ENCODE results near the gene RRN3.
"Not testable (repeated sequence)": the region's sequence is repeated elsewhere in the genome, so short reads cannot be mapped to it uniquely, and the experiment has no call there.

Gene RRN3

GRCh38 chr16:15050440-15050839 is 43.6 kb downstream of the RRN3 start:
- not testable (repeated sequence) for DNase-seq

DNA sequence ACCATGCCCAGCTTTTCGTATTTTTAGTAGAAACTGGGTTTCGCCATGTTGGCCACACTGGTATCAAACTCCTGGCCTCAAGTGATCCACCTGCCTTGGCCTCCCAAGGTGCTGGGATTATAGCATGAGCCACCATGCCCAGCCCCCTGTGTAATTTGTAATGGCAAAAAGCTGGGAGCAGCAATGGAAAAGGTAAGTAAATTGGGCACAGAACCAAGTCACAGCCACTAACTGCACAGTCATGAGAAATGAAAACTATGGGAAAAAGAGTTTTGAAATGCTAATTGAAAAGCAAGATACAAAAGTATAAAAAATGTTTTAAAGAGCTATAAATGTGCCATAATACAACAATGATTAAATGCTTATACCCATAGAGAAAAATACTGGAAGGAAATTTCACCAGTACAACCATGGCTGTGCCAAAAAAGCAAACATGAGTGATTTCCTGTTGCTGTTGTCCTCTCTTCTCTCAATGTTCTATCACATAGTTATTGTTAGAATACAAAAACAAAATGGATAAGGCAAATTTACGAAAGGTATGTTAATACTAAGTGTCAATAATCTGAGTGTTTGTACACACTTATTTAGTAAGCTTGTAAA is 44.4 kb downstream of the RRN3 start:
- no peak for DNase-seq

- DNase-seq, result no peak
Observed at GRCh38 chr16:15046692-15047376, 47.2 kb downstream of the RRN3 start.

DNA sequence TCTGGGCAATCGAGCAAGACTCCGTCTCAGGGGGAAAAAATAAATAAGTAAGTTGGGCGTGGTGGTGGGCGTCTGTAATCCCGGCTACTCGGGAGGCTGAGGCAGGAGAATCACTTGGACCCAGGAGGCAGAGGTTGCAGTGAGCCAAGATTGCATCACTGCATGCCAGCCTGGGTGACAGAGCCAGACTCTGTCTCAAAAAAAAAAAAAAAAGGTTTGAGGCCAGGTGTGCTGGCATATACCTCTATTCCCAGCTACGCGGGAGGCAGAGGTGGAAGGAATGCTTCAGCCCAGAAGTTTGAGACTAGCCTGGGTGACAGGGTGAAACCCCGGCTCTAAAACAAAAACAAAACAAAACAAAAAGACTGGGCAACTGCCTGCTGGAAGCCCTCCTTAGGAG is 48.8 kb downstream of the RRN3 start:
- DNase-seq, result not testable (repeated sequence)

DNA sequence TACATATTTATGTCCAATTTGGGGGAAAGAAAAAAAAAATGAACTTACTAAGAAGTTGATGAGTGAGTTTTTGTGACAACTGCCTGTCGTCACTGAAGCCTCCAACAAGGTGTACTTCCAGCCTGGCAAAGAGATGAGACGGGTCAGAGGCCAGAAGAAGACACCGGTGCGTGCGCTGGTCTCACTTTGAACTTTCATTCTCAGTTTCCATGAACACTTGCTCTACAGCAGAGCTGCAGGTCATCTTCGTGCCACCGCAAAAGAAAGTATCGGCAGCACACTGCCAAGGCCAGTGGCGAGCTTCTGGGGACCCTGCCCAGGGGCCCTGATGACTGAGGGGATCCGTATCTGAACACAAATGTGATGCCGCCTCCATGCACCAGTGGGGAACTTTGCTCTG is 49.8 kb downstream of the RRN3 start:
- no peak for DNase-seq

- DNase-seq, result no peak
Observed at GRCh38 chr16:15043344-15043743, 50.7 kb downstream of the RRN3 start.

DNA sequence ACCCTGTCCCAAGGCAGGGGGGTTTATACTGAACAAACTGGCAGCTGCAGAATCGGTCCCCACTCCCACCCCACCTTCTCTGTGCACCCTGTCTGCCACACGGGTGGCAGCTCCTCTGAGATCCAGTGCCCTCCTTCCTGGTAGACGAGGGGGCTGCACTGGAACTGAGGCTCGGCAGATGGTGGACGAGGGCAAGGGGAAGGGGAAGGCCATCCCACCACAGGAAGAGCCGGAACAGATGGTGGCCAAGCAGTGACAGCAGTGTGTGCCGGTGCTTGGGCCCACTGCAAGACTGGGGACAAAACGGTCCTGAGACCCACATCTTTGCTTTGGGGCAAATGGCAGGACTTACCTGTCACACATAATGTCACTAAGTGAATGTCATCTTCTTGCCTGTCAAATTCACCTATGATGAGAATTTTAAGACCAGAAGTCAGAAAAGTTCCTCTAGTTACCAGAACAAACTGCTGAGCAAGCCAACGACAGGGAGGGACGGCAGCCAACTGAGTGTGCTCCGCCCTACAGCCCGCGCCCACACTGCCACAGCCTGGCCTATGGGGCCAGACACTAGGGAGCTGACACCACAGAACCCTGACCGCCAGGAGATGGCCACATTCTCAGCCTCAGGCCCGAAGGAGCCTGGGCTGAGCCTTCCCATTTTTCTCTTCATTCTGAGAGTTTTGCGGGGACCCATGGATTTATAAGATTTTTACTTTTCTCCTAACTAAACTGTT is 52.6 kb downstream of the RRN3 start:
- DNase-seq, result no peak

GRCh38 chr16:15038689-15039088 is 55.4 kb downstream of the RRN3 start:
- DNase-seq, result no peak

DNA sequence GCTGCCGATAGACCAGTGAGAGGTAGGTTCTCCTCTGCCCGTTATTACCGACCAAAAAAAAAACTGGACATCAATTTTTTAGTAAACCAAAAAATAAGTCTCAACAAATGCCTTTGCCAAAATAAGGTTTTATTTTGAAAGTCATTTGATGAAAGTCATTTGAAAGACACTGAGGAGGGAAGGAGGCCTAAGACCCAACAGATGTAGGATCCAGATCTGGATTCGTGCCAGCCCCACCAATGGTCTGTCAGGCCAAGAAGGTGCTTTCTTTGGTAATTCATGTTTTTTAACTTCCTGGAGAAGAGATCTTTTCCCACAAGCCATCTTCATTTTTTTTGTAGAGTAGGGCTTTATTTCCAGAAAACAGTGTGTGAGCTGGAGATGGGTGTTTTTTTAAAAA is 56.3 kb downstream of the RRN3 start:
- DNase-seq, result no peak

GRCh38 chr16:15037003-15037402 is 57.1 kb downstream of the RRN3 start:
- no peak for DNase-seq

DNA sequence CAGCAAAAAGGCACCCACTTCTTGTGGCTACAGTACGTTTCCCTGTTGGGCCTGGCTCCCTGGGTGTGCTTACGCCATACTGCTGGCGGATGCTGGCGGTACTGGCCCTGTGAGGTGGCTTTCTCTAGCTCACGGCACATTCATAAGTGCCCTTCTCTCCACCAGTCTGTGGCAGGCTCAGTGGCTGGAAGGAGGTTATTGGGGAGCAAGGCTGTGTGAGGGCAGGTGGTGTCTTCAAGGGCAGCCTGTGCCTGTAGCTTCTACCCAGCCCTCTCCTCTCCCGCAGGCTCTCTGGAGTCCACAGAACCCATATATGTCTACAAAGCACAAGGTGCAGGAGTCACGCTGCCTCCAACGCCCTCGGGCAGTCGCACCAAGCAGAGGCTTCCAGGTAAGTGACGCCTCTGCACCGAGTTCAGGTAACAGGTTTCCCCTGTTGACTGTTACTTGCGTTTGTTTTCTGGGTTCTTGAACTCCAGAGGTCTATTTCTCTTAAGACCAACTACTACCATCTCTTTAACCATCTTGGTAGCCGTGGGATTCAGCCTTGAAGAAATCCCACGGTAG is 58.8 kb downstream of the RRN3 start:
- DNase-seq, result no peak

- no peak for DNase-seq
Observed at GRCh38 chr16:15034266-15035162, 59.6 kb downstream of the RRN3 start.

GRCh38 chr16:15033309-15033707 is 60.8 kb downstream of the RRN3 start:
- DNase-seq, result no peak

- no peak for DNase-seq
Observed at GRCh38 chr16:15032547-15033308, 61.3 kb downstream of the RRN3 start.

DNA sequence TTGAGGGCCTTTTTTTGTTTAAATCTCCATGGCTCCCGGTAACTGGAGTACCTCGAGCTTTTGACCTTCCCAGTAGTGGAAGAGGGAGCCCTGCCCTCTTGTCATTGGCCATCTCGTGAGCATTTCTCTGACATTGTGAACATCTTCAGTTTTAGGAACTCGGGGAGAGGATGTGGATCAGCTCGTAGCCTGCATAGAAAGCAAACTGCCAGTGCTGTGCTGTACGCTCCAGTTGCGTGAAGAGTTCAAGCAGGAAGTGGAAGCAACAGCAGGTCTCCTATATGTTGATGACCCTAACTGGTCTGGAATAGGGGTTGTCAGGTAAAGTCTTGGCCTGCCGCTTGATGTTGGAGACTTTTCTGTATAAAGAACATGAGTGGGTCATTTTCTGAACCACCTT is 62.5 kb downstream of the RRN3 start:
- DNase-seq, result no peak

GRCh38 chr16:15031179-15031578 is 62.9 kb downstream of the RRN3 start:
- no peak for DNase-seq

- not testable (repeated sequence) for DNase-seq
Observed at GRCh38 chr16:15029749-15030148, 64.3 kb downstream of the RRN3 start.

DNA sequence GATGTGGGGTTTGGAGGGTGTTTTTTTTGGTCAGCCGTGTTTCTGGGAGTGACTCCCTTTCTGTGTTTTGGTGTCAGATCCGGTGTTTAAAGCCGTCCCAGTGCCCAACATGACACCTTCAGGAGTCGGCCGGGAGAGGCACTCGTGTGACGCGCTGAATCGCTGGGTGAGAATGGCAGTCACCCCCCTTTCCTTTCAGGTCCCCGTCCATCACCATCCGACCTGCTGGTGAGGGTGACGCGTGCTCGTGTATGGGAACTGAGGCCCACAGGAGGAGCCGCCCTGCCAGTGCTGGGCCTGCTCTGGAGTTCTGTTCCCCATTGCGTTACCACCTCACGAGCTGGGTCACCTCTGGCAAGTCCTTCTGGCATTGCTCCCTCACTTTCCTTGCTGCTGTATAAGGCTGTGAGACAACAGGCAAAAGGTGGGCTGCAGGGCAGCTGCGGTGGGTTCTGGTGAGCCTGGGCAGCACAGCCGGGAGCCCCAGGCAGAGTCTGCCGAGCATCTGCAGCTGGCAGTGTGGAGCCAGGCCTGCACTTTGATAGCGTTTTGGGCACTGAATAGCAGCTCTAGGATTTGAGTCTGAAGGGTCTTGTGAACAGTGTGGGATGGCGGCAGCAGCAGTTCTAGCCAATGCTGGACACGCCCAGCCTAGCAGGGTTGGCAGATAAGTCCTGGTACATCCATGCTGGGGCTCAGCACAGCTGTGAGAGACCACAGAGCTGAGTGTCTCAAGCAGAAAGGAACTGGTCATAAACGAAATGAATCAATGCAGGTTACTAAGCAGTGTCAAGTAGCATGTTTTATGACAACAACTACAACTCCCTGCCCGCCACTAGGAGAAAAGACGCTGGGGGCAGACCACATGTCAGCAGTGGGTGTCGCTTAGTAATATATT is 65.0 kb downstream of the RRN3 start:
- not testable (repeated sequence) for DNase-seq

GRCh38 chr16:15028345-15028715 is 65.7 kb downstream of the RRN3 start:
- not testable (repeated sequence) for DNase-seq

- DNase-seq, result not testable (repeated sequence)
Observed at GRCh38 chr16:15027503-15028344, 66.3 kb downstream of the RRN3 start.

Measured in NCI-H774 (cell line).